T follicular helper cell (primary cell): ENCODE results near the gene DPPA4.
"Not testable (repeated sequence)": the region's sequence is repeated elsewhere in the genome, so short reads cannot be mapped to it uniquely, and the experiment has no call there.

Experiments used
- DNase-seq: peaks from one replicate; pipeline ENCODE4 v3.0.0-alpha.2; 2020; ENCODE audit warnings: low read depth
- total RNA-seq, 2 experiments: gene quantifications; one replicate each; lab custom pipeline; 2026; lab: John Stamatoyannopoulos, UW

DPPA4 gene
- total RNA-seq: 0 to 0.30 reads per million in 2 experiments

DNA sequence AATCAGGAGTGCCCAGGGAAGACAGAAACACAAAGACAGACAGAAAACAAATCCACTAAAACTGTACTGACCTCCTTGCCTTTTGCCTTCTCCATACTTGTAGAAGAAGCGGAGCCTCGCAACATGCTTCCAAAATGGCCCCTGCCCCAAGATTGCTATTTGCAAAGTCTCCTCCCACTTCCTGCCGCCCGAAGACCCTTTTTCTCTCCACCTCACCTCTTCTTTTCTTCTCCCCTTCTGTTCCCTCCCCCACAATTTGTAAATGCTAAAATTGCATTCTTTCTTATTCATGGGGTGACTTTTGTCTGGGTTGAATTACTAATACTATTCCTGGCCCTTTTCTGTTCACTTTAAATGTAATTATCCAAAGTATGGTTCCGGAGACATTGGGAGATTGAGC lies at the start of gene DPPA4:
DPPA4 (minus strand) TSS at position 154 of the 400 bp plus-strand sequence; CDS start at position 125, 29 bp downstream.
- no peak for DNase-seq

GRCh38 chr3:109385442-109386318 lies 48.3 kb upstream of the DPPA4 start:
- DNase-seq: no peak

GRCh38 chr3:109384164-109384563 lies 46.8 kb upstream of the DPPA4 start:
- no peak for DNase-seq

DNA sequence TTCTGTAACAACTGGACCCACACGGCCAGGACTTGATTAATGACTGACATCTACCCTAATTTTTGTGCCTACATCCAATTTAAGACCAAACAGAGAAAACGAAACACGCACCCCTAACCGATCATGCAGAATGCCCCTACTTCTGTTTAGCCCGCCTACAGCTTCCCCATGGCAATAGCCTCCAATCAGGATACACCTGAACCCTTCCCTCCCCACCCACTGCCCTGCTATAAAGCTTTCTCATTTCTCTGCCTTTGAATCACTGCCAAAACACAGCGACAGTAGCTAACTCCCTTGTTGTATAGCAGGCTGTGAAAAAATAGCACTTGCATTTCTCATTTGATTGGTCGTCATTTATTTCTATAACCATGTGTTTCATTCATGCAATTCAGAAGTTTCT lies 45.2 kb upstream of the DPPA4 start:
- no peak for DNase-seq

GRCh38 chr3:109375975-109376374 lies 38.6 kb upstream of the DPPA4 start:
- no peak for DNase-seq

GRCh38 chr3:109374434-109374833 lies 37.1 kb upstream of the DPPA4 start:
- not testable (repeated sequence) for DNase-seq

GRCh38 chr3:109373933-109374332 lies 36.6 kb upstream of the DPPA4 start:
- DNase-seq: no peak

DNA sequence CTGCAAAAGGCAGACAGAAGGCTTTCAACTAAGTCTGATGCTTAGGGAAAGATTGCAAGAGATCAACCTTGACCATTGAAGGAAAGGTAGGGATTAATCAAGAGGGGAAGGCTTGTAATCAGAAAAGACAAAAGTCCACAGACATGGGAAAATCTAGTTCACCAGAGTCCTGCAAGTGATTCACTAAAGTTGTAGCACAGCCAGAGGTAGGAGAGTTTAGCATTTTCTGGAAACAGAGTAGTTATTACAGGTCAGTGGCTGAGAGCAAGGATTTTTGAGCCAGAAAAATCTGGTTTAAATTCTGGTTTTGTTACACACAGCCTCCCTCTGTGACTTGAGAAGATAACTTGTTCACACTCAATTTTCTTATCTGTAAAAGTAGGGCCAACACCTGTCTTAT lies 35.3 kb upstream of the DPPA4 start:
- DNase-seq: no peak

- DNase-seq: no peak
Measured at GRCh38 chr3:109369510-109369909, 32.2 kb upstream of the DPPA4 start.

GRCh38 chr3:109364088-109364487 lies 26.7 kb upstream of the DPPA4 start:
- no peak for DNase-seq

DNA sequence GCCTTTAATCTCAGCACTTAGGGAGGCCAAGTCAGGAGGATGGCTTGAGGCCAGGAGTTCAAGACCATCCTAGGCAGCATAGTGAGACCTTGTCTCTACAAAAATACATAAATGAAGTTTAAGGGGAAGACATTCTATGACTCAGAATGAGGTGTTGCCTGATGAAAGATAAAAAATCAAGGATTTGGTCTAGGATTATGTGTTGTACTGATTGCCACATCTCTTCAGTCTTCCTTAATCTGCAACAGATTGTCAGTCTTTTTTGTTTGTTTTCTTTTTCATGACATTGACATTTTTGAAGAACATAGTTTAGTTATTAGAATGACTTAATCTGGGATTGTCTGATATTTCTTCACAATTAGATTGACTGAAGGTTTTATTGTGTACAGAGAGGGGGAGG lies 26.3 kb upstream of the DPPA4 start:
- no peak for DNase-seq

GRCh38 chr3:109362823-109363222 lies 25.5 kb upstream of the DPPA4 start:
- DNase-seq: no peak

- DNase-seq: not testable (repeated sequence)
Measured at GRCh38 chr3:109358809-109359208, 21.5 kb upstream of the DPPA4 start.

- no peak for DNase-seq
Measured at GRCh38 chr3:109356442-109357155, 19.3 kb upstream of the DPPA4 start.

- DNase-seq: no peak
Measured at GRCh38 chr3:109355625-109356441, 18.5 kb upstream of the DPPA4 start.

DNA sequence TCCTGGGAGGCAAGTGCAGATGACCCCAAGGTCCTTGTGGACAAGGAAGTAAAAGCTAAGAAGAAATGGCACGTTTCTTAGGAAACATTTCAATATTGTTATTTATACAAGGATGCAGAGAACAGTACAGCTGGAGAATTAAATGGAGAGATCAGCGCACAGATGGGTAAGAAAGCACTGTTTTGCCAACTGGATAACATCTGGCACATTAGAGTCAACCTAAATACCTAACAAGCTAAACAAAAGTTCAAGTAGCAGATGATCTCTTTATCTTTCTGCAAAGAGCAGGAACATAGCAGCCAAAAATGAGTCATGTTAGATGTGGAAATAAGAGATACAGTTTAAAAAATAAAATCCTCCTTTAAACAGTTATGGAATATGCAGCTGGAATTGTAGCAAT lies 15.7 kb upstream of the DPPA4 start:
- no peak for DNase-seq

- no peak for DNase-seq
Measured at GRCh38 chr3:109351231-109351630, 13.9 kb upstream of the DPPA4 start.

GRCh38 chr3:109346770-109347295 lies 9.5 kb upstream of the DPPA4 start:
- no peak for DNase-seq

DNA sequence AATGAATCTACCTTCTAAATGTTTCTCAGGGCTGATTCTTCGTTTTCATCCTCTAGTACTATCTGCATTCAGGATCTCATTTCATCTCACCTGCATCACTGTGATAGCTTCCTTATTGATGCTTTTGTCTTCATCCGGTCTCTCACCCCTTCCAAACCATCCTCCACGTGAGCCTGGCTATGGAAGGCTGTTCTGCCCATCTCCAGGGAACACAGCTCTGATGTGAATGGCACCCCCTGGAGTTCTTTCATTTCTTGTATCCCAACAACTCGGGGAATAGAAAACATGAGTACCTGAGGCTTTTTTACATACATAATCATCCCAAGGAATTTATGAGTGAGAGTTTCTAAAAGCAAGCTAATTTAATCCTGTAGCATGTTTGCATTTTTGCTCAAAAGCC lies 8.8 kb upstream of the DPPA4 start:
- no peak for DNase-seq

GRCh38 chr3:109339714-109340648 lies 2.6 kb upstream of the DPPA4 start:
- no peak for DNase-seq

DNA sequence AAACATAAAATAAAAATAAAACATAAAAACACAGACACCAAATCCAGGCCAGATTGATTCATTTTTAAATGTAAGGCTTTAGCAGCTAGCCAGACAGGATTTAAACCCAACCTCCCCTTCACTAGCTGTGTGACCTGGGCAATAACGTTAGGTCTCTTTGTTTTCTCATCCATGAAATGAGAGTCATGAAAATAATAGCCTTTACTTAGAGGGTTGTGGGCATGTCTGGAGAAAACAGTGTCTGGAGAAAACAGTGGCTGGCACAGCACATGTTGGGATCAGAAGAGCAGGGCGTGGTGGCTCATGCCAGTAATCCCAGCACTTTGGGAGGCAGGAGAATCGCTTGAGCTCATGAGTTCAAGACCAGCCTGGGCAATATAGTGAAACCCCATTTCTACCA lies 1.9 kb upstream of the DPPA4 start:
- no peak for DNase-seq
